CD4-positive, alpha-beta T cell treated with Interleukin-2 at 100 ng/mL for 4 hours (primary cell): ENCODE data around the gene HAUS3.
"Not testable (repeated sequence)": the region's sequence is repeated elsewhere in the genome, so short reads cannot be mapped to it uniquely, and the experiment has no call there.

Source experiments
- DNase-seq: peaks from one replicate; pipeline ENCODE4 v3.0.0-alpha.2; 2020; ENCODE audit warnings: low spot score

HAUS3 gene

DNA sequence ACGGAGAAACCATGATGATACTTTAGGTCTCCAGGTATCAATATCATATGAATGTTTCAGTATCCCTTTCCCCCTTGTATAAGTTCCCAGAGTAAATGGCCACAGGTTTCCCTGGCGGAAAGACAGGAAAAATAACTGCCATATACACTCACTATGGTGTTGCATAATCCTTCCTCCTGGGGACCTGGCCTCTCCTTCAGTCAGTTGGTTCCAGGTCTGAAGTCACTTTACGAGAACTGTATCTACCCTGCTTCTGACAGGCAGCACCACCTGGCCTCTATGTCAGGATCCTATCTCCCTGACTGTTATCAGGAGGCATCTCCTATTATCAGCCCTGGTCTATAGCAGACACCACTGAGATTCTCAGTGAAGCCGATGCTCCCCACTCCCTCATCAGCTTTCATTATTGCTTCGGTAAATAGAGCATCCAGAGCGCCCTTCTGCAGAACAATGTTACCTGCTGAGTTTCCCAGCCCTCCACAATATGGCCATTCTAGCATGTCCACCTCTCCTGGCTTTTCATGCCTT is 22.6 kb downstream of the HAUS3 start:
- no peak for DNase-seq

- no peak for DNase-seq
Measured at GRCh38 chr4:2218436-2218835, 23.5 kb downstream of the HAUS3 start.

DNA sequence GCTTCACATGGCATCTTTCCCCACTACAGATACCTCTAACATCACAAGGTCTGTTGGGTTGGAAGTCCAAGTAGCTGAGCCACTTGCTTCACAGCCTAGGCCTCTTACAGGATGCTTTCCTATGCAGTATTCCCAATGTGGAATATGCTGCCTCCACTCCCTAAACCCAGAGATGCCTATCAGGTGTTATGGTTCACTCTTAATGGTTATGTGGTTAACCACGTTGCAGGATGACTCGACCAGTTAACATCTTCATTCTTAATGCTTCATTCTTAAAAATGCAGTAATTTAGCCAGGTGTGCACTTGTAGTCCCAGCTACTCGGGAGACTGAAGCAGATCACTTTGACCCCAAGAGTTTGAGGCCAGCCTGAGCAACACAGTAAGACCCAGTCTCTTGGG is 24.2 kb downstream of the HAUS3 start:
- DNase-seq, result no peak

DNA sequence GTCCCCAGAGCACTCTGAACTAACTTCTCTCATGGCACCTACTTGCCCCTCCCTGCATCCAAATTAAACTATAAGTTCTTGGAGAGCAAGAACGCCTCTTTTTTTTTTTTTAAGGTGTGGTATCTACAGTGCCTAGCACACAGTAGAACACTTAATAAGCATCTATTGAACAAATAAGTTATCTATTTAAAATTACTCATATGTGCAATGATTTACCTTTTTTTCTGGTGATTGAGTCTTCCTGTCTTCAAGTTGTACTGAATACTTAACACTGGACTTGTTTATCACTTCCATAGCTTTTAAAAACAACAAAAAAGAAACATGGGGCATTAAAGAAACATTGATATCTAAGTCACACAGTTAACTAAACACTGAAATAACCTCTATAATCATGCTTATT is 29.1 kb downstream of the HAUS3 start:
- DNase-seq, result no peak

- DNase-seq, result not testable (repeated sequence)
Measured at GRCh38 chr4:2202789-2203188, 39.1 kb downstream of the HAUS3 start.

DNA sequence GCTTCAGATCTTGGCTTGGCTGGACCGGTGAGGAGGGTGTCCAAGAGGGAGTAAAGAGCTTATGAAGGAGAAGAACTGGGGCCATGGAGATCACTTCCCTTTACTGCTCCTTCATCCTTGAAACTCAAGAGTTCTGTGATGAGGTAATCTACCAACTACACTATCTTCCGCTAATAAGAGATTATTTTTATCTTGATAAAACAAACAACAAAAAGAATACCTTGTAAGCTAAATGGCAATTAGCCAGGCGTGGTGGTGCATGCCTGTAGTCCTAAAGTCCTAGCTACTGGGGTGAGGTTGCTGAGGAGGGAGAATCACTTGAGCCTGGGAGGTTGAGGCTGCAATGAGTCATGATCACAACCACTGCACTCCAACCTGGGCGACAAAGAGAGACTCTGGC is 47.4 kb downstream of the HAUS3 start:
- DNase-seq, result no peak

DNA sequence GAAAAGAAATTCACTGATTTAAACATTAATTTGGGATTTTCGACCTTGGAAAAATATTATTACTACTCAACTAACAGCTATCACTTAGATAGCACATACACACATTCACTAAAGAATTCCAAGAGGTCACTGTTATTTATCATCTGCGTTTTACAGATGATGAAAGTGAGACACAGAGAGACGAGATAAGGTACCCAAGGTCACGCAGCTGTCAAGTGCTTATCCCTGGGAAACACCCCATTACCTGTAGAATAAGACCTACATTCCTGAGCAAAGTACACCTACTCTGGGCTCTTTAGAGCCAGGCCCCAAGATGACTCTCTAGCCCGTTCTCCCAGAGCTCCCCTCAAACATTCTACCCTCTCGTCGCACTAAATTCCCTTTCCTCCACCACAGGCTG is 48.6 kb downstream of the HAUS3 start:
- DNase-seq, result no peak

DNA sequence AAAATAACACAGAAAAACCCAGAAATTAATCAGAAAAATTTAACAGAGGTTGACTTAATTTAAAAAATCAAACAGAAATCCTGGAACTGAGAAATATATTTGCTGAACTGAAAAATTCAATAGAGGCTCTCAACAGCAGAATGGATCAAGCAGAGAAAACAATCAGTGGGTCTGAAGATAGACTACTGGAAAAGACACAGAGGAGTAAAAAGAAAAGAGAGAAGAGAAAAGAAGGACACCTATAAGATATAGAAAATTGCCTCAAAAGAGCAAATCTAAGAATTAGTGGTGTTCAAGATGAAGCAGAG is 55.1 kb downstream of the HAUS3 start:
- no peak for DNase-seq

DNA sequence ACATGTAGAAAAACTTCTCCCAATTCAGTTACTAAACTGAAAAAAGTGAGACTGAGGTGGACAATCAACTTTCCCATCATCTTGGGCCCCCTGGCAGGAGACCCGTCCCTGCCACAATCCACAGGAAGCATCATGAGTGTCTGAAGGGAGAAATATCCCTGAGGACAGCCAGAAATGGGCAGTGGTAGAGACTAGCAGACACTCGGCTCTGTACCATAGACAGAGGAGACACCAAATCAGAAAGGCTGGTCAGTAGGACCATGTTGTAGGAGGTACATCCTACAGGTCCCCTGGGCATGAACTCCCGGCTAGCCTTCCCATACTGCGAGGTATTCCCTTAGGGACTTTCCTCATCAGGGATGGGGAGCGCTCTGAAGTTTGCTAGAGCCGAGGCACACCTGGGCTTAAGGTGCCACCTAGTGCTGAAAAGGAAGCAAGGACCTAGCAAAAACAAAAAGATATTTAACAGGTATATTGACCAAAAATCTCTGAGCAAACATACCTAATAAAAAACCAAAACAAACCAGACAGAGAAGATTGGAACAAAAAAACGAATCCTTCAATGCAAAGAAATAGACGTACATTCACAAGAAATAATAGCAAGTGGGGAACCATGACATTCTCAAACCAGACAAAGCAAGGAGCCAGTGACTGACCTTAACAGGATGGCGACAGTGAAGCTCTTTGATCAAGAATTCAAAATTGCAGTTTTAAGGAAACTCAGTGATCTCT is 55.6 kb downstream of the HAUS3 start:
- DNase-seq, result no peak

DNA sequence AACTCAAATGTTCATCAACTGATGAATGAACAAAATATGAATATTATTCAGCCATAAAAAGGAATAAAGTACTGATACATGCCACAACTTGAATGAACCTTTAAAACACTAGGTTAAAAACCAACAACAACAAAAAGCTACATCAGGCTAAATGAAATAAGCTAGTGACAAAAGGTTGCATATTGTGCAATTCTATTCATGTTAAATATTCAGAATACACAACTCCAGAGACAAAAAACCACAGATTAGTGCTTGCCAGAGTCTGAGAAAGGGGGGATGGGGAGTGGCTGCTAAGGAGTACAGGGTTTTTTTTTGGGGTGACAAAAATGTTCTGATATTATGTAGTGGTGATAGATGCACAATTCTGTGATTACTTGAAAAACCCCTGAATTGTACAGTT is 58.5 kb downstream of the HAUS3 start:
- no peak for DNase-seq

- no peak for DNase-seq
Measured at GRCh38 chr4:2182994-2183393, 58.9 kb downstream of the HAUS3 start.

DNA sequence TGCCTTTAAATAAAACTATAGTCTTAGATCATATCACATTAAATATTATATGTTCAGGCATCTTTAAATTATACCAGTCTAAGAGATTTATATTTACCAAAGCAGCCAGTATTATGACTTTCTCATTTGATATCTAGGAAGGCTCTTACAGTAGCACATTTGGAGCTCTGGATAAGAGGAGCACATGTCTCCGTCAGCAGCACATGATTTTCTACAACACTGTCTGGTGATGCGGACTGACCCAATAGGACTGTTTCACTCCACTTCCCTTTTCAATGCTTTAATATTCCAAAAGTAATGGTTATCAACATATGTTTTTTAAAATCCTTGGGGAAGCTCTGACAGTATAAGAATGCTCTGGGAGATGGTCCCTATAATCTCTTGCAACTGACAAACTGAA is 61.5 kb downstream of the HAUS3 start:
- DNase-seq, result no peak

- no peak for DNase-seq
Measured at GRCh38 chr4:2179717-2180116, 62.2 kb downstream of the HAUS3 start.

DNA sequence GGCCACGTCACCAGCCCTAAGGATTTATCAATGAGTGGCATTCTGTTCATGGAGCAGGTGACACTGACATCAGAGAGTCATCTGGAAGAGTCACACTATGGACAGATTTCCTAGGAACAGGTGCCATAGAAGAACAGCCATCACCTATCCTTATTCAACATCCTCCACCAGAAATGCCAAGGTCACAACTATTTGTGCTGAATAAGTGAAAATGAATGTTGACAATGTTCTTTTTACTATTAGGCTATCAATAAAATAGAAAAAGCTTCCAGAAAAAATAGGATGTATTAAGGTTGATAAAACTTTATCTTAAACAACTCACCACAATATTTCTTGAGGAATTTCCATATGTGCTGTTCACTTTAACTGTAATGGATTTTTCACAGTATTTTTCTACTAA is 62.9 kb downstream of the HAUS3 start:
- no peak for DNase-seq
